Mesenchymal stem cell (in vitro differentiated cells and primary cell): ENCODE data around the gene TRPM1.

Experiments
- DNase-seq: peaks from one replicate; pipeline ENCODE4 v3.0.0-alpha.2; 2013
- H2AFZ ChIP-seq: one replicate; pipeline ENCODE4 v1.6.1; 2013; ENCODE audit warnings: low read depth, mild to moderate bottlenecking, control low read depth, inconsistent platforms, low read length, moderate library complexity
- H2AK5ac ChIP-seq: 2 replicates; pipeline ENCODE4 v1.6.1; 2013; ENCODE audit warnings: low read length, moderate library complexity, mild to moderate bottlenecking, inconsistent platforms; ENCODE audit not compliant: severe bottlenecking
- H2BK120ac ChIP-seq: one replicate; pipeline ENCODE4 v1.6.1; 2013; ENCODE audit warnings: low read depth, mild to moderate bottlenecking, inconsistent platforms, low read length, moderate library complexity
- H2BK12ac ChIP-seq, 2 experiments: one replicate each; pipeline ENCODE4 v1.6.1; 2013; ENCODE audit warnings: inconsistent platforms in 2 of 2, low read length in 2 of 2, mild to moderate bottlenecking in 2 of 2, moderate library complexity in 2 of 2, control low read depth in 1 of 2
- H2BK15ac ChIP-seq: one replicate; pipeline ENCODE4 v1.6.1; 2013; ENCODE audit warnings: mild to moderate bottlenecking, low read depth, inconsistent platforms; ENCODE audit not compliant: poor library complexity, severe bottlenecking
- H2BK5ac ChIP-seq: 2 replicates; pipeline ENCODE4 v1.6.1; 2013; ENCODE audit warnings: low read depth, mild to moderate bottlenecking, low read length, control low read depth, inconsistent platforms; ENCODE audit not compliant: poor library complexity, severe bottlenecking
- H3K14ac ChIP-seq, 2 experiments: one replicate each; pipeline ENCODE4 v1.6.1; 2013; ENCODE audit warnings: inconsistent platforms in 2 of 2, low read length in 2 of 2, control low read depth in 1 of 2, mild to moderate bottlenecking in 1 of 2, moderate library complexity in 1 of 2
- H3K18ac ChIP-seq, 2 experiments: one replicate each; pipeline ENCODE4 v1.6.1; 2013; ENCODE audit warnings: inconsistent platforms in 2 of 2, low read length in 2 of 2, control low read depth in 1 of 2, low read depth in 1 of 2, mild to moderate bottlenecking in 1 of 2
- H3K23ac ChIP-seq, 2 experiments: one replicate each; pipeline ENCODE4 v1.6.1; 2013; ENCODE audit warnings: inconsistent platforms in 2 of 2, low read length in 2 of 2, mild to moderate bottlenecking in 2 of 2, moderate library complexity in 2 of 2, control low read depth in 1 of 2
- H3K27ac ChIP-seq: 2 replicates; pipeline ENCODE4 v1.5.1; 2013; ENCODE audit warnings: mild to moderate bottlenecking, moderate library complexity, low read length, control low read depth, inconsistent platforms; ENCODE audit not compliant: poor library complexity, severe bottlenecking
- H3K27me3 ChIP-seq, 2 experiments: 2 replicates each; pipeline versions ENCODE4 v1.6.1 to v1.7.0; 2013; ENCODE audit warnings: low read length in 2 of 2, mild to moderate bottlenecking in 2 of 2, moderate library complexity in 2 of 2, control low read depth in 1 of 2, inconsistent platforms in 1 of 2; ENCODE audit not compliant: control insufficient read depth in 1 of 2, insufficient read depth in 1 of 2
- H3K36me3 ChIP-seq, 2 experiments: 2 replicates each; pipeline versions ENCODE4 v1.6.1 to v1.7.0; 2013; ENCODE audit warnings: low read length in 2 of 2, control low read depth in 1 of 2, inconsistent platforms in 1 of 2, low read depth in 1 of 2, mild to moderate bottlenecking in 1 of 2; ENCODE audit not compliant: insufficient read depth in 2 of 2, control insufficient read depth in 1 of 2
- H3K4ac ChIP-seq, 2 experiments: one replicate each; pipeline ENCODE4 v1.6.1; 2013; ENCODE audit warnings: inconsistent platforms in 2 of 2, low read length in 2 of 2, mild to moderate bottlenecking in 2 of 2, moderate library complexity in 2 of 2, control low read depth in 1 of 2, low read depth in 1 of 2
- H3K4me1 ChIP-seq: 2 replicates; pipeline ENCODE4 v1.6.1; 2013; ENCODE audit warnings: low read depth, low read length, control low read depth; ENCODE audit not compliant: control insufficient read depth, insufficient read depth
- H3K4me2 ChIP-seq: 2 replicates; pipeline ENCODE4 v1.6.1; 2013; ENCODE audit warnings: low read length, mild to moderate bottlenecking, inconsistent platforms; ENCODE audit not compliant: poor library complexity, severe bottlenecking
- H3K4me3 ChIP-seq, 2 experiments: 2 replicates each; pipeline versions ENCODE4 v1.5.1 to v1.7.0; 2013; ENCODE audit warnings: low read length in 2 of 2, mild to moderate bottlenecking in 2 of 2, control low read depth in 1 of 2, low read depth in 1 of 2; ENCODE audit not compliant: insufficient read depth in 1 of 2
- H3K79me1 ChIP-seq: replicated peaks from 2 replicates; pipeline ENCODE4 v1.6.1; 2013; ENCODE audit warnings: mild to moderate bottlenecking, control low read depth, low read length, inconsistent platforms; ENCODE audit not compliant: poor library complexity, severe bottlenecking
- H3K9ac ChIP-seq: 2 replicates; pipeline ENCODE4 v1.7.0; 2013; ENCODE audit warnings: mild to moderate bottlenecking, low read length, moderate library complexity
- H3K9me3 ChIP-seq: 2 replicates; pipeline ENCODE4 v1.7.0; 2013; ENCODE audit warnings: mild to moderate bottlenecking, low read length; ENCODE audit not compliant: control insufficient read depth
- H4K8ac ChIP-seq: one replicate; pipeline ENCODE4 v1.6.1; 2013; ENCODE audit warnings: inconsistent platforms, mild to moderate bottlenecking, low read length, moderate library complexity
- H4K91ac ChIP-seq: one replicate; pipeline ENCODE4 v1.6.1; 2013; ENCODE audit warnings: mild to moderate bottlenecking, low read length, inconsistent platforms
- WGBS: methylation state at CpG from one replicate; pipeline ENCODE4 v1.1.7; 2013; ENCODE audit warnings: mixed read lengths; 5-methylcytosine and 5-hydroxymethylcytosine counted together

TRPM1 gene

DNA sequence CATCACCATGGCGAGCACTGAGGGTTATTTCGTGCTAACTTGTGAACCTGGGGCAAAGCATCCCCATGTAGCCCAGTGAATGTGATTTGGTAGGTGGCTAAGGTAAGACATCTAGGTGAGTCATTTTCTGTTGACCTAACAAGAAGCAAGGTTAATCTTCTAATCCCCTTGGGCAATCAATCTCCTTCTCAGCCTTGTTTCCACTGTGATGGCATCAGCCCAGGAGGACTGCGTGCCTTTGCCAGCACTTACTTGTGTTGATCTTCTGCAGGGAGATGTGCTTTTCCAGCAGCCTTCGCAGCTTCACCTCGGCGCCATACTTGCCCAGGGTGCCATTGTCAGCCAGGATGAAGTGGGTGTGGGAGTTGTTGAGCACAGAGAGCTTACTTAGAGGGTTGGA, 35.7 kb downstream of the TRPM1 start:
- no peak overlapping the region for H2BK120ac ChIP-seq
- 89% methylated on average over 6 of the region's 6 CpGs for WGBS

DNA sequence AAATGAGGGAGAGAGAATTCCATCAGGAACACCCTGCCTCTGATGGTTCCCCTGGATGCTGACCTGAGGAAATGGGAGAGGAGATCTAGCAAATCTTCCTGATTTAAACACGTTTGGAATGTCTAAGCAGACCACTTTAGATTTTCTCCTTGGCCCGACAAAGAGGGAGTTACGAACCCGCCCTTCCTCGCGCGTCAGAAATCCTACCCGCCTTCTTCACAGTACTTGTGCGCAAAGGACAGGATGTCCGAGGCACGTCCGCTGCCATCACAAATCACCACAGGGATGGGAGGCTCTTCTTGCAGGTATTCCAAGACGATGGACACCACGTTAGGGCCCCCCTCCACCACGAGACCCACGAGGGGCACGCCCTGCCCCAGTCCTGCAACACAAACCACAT, 38.6 kb downstream of the TRPM1 start:
- Histone ChIP-seq H4K91ac (no peak overlapping the region), H2AK5ac (no peak overlapping the region), H3K79me1 (no peaks in the 10 kb centered on the region), H2BK120ac (no peak overlapping the region), H3K27me3 (peaks cover 0 to 42% of the 10 kb centered on the region in 2 experiments), H3K36me3 (no peaks in the 10 kb centered on the region), H3K23ac (no peak overlapping the region), H2AFZ (no peak overlapping the region), H3K9ac (peak overlapping the region; percentile 14), H3K4me2 (no peak overlapping the region), H2BK5ac (no peak overlapping the region), H3K9me3 (no peaks in the 10 kb centered on the region), H3K18ac (no peak overlapping the region), H2BK15ac (no peak overlapping the region), H3K4ac (no peak overlapping the region), H3K4me1 (peaks cover 3% of the 10 kb centered on the region), H3K14ac (no peak overlapping the region), H4K8ac (no peak overlapping the region), H2BK12ac (no peak overlapping the region), H3K4me3 (peak overlapping the region in 1 of 2 experiments; percentile 60), H3K27ac (no peak overlapping the region)
- WGBS = 88% methylated on average over 12 of the region's 17 CpGs
- no peak for DNase-seq

More for the DNA sequence above, 35.7 kb downstream of the TRPM1 start:
- Histone ChIP-seq H2BK5ac (no peak overlapping the region), H2BK15ac (no peak overlapping the region), H3K36me3 (no peaks in the 10 kb centered on the region), H3K4me2 (no peak overlapping the region), H3K23ac (no peak overlapping the region), H3K27me3 (peaks cover 0 to 30% of the 10 kb centered on the region in 2 experiments), H2BK12ac (no peak overlapping the region), H3K9me3 (no peaks in the 10 kb centered on the region), H3K4ac (no peak overlapping the region), H3K4me1 (no peaks in the 10 kb centered on the region), H3K9ac (no peak overlapping the region), H4K91ac (no peak overlapping the region), H3K4me3 (no peak overlapping the region), H3K14ac (no peak overlapping the region), H2AK5ac (no peak overlapping the region), H3K18ac (no peak overlapping the region), H4K8ac (no peak overlapping the region), H2AFZ (no peak overlapping the region), H3K79me1 (no peaks in the 10 kb centered on the region), H3K27ac (no peak overlapping the region)
- no peak for DNase-seq

DNA sequence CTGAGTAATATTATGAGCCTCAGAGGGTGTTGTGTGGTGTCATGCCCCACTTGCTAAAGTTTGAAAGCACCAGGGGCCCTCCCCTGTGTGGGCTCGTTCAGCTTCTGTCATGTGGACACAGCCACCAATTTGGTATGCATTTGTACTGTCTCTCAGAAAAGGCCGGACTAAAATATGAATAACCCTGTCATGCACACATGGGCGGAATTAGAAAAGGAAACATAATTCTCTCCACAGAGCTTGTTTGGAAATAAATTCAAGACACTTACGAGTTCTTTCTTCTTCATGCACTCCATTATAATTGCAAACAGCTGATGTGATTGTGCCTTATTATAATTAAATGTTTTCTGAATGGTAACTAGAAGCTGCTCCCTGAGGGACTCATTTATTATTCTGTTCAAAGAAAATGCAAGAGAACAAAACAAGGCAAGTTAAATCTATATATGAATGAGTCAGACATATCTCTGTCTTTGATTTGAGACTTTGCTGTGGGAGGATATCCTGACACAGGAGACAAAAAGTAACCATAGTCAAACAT, 39.1 kb downstream of the TRPM1 start:
- WGBS = 79% methylated on average over 4 of the region's 4 CpGs
- Histone ChIP-seq H3K23ac (no peak overlapping the region), H3K27ac (no peak overlapping the region)

DNA sequence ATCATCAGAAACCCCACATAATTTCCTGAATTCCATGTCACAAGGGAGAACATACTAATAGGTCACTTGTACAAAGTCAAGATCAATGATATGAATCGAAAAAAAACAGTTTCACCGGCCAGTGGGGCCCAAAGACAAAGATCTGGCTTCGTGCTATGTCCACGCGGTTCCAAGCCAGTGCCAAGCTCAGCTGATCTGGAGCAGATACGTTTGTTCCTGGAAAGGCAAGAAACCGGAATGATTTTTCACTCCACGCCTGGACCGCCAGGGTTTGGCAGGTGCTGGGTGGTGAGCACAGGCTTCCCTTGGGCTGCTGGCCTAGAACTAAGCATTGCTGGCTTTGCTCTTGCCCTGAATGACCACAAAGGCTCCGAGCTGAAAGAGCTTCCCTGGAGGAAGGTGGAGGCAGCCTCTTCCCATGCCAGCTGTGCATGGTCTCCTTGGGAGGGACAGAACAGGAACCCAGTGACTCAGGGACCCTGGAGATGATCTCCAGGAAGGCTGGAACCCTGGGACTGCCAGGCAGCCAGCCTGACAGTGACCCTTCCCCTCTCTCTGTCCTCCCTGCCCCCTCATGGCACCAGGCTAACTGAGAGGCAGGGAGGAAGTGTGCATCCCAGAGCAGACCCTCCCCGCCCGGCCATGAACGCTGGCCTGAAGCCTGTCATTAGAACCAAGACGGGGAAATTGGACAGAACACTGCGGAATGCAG, 40.9 kb downstream of the TRPM1 start:
- Histone ChIP-seq H3K4ac (no peak overlapping the region), H4K91ac (no peak overlapping the region), H3K18ac (no peak overlapping the region), H2BK5ac (no peak overlapping the region), H3K27ac (no peak overlapping the region), H2BK12ac (no peak overlapping the region), H3K9ac (no peak overlapping the region), H3K36me3 (no peaks in the 10 kb centered on the region), H3K79me1 (no peaks in the 10 kb centered on the region), H3K23ac (no peak overlapping the region), H3K9me3 (no peaks in the 10 kb centered on the region), H3K14ac (no peak overlapping the region), H4K8ac (no peak overlapping the region), H3K4me1 (peaks cover 3% of the 10 kb centered on the region), H3K4me2 (no peak overlapping the region), H2AFZ (no peak overlapping the region), H2AK5ac (peak overlapping the region; percentile 27), H2BK120ac (no peak overlapping the region), H3K4me3 (no peak overlapping the region), H2BK15ac (no peak overlapping the region), H3K27me3 (peaks cover 0 to 39% of the 10 kb centered on the region in 2 experiments)
- DNase-seq = no peak
- 83% methylated on average over 15 of the region's 15 CpGs for WGBS

More for the DNA sequence above, 39.1 kb downstream of the TRPM1 start:
- DNase-seq = no peak
- Histone ChIP-seq H3K4me3 (peak overlapping the region in 1 of 2 experiments; percentile 60), H2AFZ (no peak overlapping the region), H3K4me2 (no peak overlapping the region), H4K91ac (no peak overlapping the region), H2BK120ac (no peak overlapping the region), H3K9ac (peak overlapping the region; percentile 14), H2BK15ac (no peak overlapping the region), H3K79me1 (no peaks in the 10 kb centered on the region), H3K14ac (no peak overlapping the region), H3K4me1 (peaks cover 3% of the 10 kb centered on the region), H3K18ac (no peak overlapping the region), H2AK5ac (no peak overlapping the region), H3K9me3 (no peaks in the 10 kb centered on the region), H2BK5ac (no peak overlapping the region), H2BK12ac (no peak overlapping the region), H4K8ac (no peak overlapping the region), H3K36me3 (no peaks in the 10 kb centered on the region), H3K27me3 (peaks cover 0 to 42% of the 10 kb centered on the region in 2 experiments), H3K4ac (no peak overlapping the region)
